HG02678 (cell line): ENCODE data around the gene DOK3.
A peak's percentile ranks its signal among the peaks of the same experiment; 100 is the strongest.
"Not testable (repeated sequence)": the region's sequence is repeated elsewhere in the genome, so short reads cannot be mapped to it uniquely, and the experiment has no call there.

ENCODE experiments used
- ATAC-seq: cut with Tn5 transposase; IDR thresholded peaks from one replicate; pipeline ENCODE4 v1.9.1; 2021; ENCODE audit warnings: mild to moderate bottlenecking, moderate library complexity; ENCODE audit not compliant: unreplicated experiment

DOK3 gene

DNA sequence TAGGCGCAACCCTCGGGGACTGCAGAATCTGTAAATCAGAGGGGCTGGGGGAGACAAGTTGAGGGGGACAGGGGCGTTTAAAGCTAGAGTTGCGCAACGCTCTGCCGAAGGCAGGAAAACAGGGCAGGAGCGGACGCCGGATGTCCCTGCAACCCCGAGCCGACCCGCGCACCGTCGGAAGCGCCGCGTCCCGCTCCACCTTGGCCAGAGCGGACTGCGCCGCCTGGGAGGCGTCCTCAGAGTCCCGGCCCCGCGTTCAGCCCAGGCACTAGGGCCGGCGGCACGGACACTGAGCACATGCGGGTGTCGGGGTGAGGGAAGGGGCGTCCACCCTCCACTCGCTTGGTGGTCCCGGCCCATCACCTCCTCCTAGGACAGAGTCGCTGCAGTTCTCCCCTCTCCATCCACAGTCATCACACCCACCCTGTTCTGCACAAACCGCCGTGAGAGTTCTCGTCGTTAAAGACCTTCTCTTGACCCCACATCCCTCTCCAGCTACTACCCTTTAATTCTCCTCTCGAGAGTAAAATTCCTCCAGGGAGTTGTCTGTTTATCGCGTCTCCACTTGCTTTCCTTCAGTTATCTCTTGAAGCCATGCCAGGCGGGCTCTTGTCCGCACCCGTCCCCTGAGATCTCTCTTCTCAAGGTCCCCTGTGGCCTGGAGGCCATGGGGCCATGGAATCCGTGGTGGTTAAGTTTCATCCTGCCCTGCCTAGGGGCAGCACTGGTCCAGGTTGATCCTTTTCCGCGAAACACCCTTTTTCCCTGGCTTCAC is 11.4 kb downstream of the DOK3 start:
- no peak for ATAC-seq

DNA sequence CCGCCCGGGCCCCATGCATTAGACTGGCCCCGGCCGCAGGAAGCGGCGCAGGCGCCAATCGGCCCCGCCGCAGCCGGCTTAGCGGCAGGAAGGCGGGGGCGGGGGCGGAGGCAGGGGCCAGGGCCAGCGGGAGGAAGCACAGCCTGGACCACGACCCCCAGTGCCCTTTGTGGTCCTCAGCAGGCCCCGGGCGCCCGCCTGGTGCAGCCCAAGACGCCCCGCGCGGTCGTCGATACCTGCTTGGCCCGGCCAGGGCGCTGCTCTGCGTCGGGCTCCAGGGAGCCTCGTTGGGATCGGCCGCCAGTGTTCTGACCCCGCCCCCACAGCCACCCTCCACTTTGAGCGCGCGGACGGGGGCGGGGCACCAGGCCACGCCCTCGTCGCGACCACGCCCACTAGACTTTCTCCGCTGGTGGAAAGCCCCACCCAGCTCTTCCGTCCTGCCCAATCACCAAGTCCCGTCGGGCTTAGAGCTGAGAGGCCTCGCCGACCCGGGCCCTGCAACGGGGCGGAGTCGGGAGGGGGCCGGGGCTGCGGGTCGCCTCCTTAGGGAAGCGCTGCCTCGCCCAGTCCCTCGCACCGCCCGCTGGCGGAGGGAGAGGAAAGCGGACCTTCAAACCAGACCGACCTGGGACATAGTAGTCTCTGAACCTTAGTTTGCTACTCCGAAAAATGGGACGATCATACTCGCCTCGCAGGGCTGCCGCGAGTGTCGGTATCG is 12.2 kb downstream of the DOK3 start, which contains the start of gene PDLIM7:
TSS of gene PDLIM7 (minus strand) at position 313 of the 721 bp plus-strand sequence. CDS start 1,092 bp downstream, outside the sequence.
- peak; percentile 66 for ATAC-seq

DNA sequence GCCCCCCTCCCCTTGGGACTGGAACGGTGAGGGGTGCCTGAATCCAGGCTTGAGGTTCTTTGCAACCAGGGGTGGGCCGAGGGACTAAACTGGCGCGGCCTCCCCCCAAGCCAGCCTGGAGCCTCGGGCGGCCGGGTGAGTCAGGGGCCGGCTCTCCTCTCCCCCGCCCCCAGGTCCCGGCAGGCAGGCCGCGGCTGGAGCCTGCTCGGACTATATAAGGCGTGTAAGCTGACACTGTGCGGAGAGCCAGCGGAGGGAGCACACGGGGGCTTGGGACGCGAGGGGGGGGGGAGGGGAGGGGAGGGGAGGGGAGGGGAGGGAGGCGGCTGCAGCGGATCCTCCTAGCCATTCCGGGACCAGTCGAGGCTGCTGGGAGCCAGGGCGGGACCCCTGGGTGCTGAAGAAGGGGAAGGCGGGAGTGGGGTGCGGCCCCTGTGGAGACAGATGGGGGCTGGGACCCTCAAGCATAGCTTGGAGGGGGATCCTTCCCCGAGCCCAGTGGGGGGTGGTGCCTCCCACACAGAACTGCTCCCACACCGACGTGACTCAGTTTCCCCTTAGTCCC is 12.8 kb downstream of the DOK3 start:
- ATAC-seq, result no peak

DNA sequence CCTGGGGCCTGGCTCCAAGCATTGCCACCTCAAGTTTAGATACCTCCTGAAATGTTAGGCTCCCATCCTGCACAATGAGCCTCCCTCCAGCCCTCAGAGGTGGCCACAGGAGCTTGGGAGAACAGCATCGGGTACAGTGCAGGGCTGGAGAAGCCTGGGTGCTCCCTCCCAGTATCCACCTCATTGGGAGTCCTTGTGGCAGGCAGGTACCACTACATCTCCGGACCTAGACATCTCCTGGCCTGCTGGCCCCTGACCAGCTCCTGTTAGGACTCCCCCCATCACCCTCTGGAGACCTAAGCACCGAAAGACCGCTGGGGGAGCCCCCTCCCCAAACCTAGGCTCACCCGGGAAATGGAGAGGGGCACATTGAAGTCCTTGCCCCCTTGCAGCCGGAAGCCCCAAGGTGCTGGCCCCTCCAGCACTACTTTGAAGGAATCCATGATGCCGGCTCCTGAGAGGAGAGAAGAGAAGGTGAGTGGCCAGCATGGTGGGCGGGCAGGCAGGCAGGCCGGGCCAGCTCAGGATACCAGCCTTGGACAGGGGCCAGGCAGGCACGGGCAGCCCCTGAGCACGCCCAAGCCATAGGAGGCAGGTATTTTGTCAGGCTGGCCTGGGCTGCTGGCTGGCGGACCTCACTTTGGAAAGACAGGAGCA is 13.4 kb downstream of the DOK3 start:
- no peak for ATAC-seq

DNA sequence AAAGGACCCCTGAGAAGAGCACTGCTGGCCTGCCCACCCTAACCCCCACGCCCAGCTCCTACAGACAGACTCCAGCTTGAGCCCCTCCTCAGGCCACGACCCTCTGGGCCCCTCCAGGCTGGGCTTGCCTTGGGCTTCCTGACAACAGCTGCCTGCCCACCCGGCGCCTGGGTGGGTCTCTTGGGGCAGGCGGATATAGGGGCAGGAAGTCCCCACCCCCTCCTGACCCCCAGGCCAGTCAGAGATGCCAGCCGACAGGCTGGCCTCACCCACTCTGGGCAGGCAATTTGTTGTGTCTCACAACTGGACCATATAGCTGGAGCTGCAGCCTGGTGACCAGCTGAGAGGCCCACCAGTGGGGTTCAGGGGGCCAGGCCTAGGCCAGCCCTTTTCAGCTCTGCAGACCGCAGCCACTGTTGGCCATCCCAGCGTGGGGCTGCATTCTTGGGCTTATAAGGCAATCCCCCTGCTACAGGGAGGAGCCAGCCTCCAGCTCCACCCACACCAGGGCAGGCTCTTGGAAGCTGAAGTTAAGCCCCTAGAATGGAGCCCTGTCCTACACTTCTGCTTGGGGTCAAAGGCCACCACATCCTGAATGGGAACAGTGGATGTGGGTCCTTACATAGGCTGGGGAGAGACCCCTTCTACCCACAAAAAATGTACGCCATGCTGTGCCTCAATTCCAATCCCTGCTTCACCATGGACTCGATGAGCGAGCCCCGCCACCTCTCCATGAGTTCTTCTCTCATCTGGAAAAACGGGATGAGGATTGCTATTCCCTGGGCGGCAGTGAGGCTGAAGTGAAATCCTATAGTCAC is 14.2 kb downstream of the DOK3 start:
- no peak for ATAC-seq

DNA sequence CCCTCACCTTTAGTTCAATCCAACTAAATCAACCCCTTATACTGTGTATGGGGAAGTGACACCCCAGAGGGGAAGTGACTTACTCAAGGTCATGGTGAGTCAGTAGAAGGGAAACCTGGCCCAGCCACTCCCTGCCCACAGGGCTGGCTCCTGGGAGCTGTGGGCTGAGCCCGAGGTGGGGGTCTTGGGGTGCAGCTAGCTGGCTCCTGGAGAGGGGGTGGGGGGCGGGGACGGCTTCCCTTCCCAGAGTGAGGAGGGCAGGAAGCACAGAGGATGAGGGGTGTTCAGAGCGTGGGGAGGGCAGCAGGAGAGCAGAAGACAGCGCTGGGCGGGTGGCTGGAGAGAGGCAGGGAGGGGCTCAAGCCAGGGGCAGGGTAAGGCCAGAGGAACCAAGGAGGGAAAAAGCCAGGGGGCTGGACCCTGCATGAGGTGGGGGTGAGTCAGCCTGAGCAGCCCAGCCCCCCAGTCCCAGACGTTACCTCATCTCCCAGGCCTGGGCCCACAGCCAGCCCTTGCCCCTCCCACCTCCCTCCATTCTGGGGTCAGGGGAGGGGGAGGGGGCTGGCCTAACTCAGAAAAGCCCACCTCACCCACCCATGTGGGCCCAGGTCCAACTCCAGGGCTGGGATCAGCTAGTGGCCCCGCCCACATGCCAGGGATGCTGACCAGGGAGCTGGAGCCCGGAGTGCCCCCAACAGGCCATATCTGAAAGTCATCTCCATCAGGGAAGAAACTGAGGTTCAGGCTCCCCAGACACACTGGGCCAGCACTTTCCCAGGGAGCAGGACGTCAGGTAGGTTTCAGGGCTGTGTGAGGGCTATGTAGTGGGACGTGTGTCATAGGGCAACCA is 15.1 kb downstream of the DOK3 start:
- no peak for ATAC-seq

DNA sequence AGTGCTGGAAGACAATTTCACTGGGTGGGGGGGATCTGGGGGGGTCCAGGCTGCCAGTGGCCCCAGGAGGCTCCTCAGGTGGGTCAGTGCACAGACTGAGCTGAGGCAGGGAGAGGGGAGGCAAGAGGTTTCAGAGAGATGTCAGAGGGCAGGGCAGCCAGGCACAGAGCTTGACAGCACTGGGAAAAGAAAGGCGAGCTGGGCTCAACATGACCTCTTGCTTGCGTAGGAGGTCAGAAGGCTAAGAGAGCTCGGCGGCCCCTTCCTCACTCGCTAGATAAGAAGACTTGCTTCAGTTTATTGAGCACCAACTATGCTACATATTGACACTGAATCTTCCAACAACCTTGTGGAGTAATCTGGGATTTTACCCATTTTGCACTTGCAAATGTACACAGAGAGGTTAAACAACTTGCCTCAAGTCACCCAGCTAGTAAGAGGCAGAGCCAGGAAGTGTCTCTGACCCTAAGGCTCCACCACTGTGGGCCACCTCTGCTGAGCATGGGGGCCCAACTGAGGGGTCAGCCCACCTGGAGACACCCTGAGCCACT is 15.8 kb downstream of the DOK3 start:
- no peak for ATAC-seq

DNA sequence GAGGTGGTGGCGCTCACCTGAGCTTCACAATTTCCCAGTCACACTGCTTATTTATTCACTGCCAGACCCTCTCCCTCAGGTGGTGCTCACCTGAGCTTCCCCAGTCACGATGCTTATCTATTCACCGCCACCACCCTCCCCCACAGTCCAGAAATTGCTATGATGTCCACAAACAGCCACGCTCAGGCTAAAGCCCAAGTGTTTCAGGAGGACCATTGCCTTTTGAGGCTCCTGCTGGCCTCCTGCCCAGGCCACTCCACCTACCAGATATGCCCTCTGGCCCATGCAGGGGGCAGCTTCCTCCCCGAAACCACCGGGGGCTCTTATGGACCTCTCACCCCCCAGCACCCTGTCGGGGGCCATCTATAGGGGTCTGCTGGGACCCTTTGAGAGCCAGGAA is 16.8 kb downstream of the DOK3 start:
- ATAC-seq, result no peak

DNA sequence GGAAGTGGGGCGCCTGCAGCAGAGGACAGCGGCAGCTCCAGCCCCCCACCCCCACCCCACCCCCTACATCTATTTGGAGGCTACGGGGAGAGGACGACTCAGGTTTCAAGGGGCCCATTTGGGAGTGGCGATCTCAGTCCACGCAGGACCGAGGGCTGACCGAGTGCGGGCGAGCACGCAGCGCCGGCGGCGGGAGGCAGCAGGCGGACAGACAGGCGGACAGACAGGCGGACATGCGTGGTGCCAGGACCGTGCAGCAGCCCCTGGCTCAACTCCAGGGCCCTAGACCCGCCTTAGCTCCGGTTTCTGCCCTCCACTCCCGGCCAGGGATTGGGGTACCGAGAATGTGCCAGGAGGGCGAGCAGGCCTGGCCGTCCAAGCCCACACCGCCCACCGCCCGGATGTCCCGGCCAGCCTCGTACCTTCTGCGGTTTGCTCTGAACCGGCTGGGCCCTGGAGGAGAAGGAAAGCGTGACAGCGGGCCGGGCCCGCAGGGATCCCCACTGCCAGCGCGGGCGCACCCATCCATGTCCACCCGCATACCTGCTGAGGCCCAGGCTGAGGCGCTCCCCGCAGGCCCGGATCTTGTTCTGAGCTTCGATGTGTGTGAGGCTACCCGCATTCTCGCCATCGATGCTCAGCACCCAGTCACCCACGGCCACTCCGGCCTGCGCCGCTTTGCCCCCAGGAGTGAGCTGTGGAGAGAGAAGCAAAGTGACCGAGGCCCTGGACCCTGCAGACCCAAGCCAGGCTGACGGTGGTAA is 17.5 kb downstream of the DOK3 start:
- ATAC-seq, result no peak

DNA sequence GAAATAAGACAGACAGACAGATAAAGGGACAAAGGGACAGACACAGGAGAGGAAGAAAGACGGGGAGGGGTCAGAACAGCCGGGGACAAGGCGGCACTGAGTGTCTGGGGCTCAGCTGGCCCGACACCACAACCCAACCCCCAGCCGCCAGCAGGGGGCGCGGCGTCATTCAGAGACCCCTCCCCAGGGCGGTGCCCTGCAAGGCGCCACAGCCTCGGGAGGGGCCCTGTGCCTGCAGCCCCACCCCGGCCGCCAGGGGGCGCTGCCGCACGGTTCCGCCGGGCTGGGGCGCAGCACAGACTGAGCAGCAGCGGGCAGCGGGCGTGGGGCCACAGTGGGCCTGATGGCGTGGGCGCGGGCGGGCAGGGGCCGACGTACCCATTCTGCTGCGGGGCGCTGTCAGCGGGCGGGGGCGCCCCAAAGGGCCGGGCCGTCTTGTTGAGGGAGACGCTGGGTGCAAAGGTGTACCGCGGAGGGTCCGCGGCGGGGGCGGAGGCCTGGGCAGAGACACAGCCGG is 18.1 kb downstream of the DOK3 start:
- ATAC-seq, result no peak

DNA sequence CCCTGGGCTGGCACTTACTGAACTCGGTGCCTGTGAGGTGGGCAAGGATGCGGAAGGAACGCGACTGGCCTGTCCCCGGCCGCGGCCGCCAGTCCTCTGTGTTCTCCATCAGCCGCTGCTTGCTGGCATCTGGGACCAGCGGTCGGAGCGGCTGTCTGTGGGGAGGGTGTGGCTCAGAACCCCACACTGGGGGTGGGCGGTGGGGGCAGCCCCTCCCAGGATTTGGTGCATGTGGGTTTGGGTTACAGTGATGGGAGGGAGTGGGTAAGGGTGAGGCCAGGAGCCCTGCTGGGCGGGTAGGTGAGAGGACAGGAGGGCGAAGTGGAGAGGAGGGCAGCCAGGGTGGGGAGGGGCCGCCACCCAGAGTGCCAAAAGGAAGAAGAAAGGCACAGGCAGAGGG is 18.6 kb downstream of the DOK3 start:
- no peak for ATAC-seq

DNA sequence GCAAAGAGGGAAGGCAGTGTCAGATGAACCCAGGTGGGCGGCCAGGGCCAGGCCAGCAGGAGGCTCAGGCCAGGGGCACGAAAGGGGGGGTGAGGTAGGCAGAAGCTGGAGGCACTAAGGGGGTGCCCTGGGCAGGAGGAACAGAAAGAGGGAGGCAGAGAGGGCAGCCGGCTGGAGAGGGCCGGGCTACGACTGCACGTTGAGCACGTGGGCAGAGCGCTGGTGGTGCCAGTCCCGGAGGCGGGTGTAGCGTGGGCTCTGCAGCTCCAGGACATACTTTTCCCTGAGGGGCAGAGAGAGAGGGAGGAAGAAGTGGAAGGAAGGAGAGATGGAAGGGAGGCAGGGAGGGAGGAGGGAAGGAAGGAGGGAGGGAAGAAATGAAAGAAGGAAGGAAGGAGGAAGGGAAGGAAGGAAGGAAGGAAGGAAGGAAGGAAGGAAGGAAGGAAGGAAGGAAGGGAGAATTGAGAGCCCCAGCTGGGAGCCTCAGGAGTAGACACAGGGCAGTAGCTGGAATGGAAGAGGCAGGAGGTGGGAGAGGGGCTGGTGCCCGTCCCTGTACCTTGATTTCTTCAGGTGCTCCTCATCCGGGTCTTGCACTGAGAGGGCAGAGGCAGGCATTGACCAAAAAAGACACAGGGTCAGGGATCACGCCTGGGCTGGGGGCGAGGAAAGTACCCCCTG is 19.2 kb downstream of the DOK3 start:
- no peak for ATAC-seq

DNA sequence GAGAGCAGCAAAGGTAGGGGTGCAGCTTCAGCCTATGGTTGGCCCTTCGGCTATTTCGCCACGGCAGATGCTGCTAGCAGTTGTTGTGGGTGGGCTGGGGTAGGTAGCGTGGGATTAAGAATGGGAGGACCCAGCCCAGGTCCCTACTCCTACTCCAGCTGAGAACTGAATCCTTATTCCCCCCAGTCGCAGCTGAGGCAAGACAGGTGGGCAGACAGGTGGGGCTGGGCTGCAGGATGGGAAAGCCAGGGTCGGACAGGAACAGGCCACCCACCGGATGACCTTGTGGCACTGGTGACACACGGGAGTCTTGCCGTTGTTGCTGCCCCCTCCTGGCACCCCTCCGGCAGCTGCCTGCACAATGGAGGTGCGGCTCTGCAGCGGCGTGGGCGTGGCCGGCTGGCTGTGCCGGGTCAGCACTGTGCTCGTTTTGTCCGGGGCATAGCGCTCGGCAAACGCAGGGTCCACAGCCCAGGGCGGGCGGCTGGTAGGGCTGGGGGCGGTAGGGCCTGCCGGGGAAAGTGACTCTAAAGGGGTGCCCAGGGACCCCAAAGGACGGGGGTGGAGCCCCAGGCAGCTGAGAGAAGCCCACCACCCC is 20.4 kb downstream of the DOK3 start:
- ATAC-seq, result no peak

DNA sequence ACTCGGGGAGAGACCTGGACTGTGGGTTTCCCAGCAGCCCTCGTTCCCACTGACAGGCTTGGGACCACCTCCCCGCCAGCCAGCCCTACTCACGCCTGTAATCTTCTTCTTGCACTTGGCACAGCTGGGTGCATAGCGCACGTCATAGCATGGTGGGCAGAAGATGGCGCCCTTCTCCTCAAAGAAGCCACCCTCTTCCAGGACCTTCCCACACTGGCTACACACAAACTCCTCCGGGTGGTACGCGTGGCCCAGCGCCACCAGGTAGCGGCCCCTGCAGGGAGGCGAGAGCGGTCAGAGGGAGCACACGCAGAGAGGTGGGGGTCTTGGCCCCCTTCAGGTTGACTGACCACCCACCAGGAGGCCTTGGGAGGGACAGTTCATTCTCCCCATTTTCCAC is 21.7 kb downstream of the DOK3 start:
- ATAC-seq, result no peak

DNA sequence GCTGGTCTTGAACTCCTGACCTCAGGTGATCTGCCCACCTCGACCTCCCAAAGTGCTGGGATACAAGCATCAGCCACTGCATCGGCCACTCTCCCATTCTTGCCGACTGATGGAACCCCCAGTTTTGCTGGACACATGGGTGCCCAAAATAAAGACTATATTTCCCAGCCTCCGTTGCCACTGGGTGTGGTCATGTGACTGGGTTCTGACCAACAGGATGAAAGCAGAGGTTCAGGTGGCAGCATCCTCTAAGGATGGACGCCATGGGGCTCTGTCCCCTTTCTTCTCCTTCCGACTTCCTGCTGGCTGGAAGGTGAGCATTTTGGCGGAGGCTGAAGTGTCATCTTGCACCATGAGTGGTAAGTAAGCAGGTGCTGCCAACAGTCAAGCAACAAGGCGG is 22.5 kb downstream of the DOK3 start:
- no peak for ATAC-seq

DNA sequence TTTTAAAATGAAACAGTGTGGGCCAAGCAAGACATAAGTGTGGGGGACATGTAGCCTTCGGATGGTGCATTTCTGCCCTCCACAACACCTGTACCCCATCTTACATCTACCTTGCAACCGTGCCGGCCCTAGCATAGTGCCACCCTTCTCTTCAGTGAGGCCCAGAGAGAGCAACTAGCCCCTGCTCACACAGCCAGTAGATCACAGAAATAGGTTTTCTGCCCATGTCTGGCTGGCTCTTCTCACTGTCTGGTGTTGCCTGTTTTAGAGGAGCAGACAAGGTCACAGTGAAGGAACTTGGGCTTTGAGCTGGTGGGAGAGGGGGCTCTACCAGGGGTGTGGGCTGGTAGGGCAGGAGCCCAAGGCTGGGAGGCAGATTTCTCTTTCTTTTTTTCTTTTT is 23.4 kb downstream of the DOK3 start:
- ATAC-seq, result no peak

DNA sequence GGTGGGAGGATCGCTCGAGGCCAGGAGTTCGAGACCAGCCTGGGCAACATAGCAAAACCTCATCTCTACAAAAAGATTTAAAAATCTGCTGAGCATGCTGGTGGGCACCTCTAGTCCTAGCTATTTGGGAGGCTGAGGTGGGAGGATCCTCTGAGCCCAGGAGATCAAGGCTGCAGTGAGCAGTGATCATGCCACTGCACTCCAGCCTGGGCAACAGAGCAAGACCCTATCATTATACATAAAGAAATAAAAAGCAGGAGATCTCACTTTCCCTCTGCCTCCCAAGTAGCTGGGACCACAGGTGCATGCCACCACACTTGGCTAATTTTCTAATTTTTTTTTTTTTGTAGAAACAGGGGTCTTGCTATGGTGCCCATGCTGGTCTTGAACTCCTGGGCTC is 23.9 kb downstream of the DOK3 start:
- ATAC-seq, result not testable (repeated sequence)
